NCI-H510A treated with DMSO at 0.1 percent for 48 hours (cell line): ENCODE results near the gene GIT1.

ENCODE experiments used
- DNase-seq: peaks from one replicate; lab custom pipeline; 2025; lab: John Stamatoyannopoulos, UW

Gene GIT1

GRCh38 chr17:29594519-29595090 is 5.2 kb upstream of the GIT1 start:
- no peak for DNase-seq

- peak; percentile 30 for DNase-seq
Measured at GRCh38 chr17:29593591-29594518, 4.4 kb upstream of the GIT1 start.

- DNase-seq = peak; percentile 74
Measured at GRCh38 chr17:29592850-29593551, 3.6 kb upstream of the GIT1 start, which contains the start of gene ANKRD13B. TSS of gene ANKRD13B (plus strand) at chr17:29593132. CDS start at chr17:29593622, 490 bp downstream.

- peak; percentile 95 for DNase-seq
Measured at GRCh38 chr17:29591737-29592608, 2.5 kb upstream of the GIT1 start.

GRCh38 chr17:29591146-29591736 is 1.8 kb upstream of the GIT1 start:
- peak; percentile 67 for DNase-seq

GRCh38 chr17:29590411-29591145 is 1.1 kb upstream of the GIT1 start:
- DNase-seq = peak; percentile 64

- DNase-seq = peak; percentile 33
Measured at GRCh38 chr17:29588562-29589411, 661 bp downstream of the GIT1 start.

- DNase-seq = no peak
Measured at GRCh38 chr17:29588017-29588561, 1.4 kb downstream of the GIT1 start.

GRCh38 chr17:29587591-29587990 is 1.9 kb downstream of the GIT1 start:
- DNase-seq = no peak

GRCh38 chr17:29586676-29587469 is 2.6 kb downstream of the GIT1 start:
- DNase-seq = no peak

GRCh38 chr17:29585080-29585751 is 4.2 kb downstream of the GIT1 start:
- no peak for DNase-seq

- DNase-seq = no peak
Measured at GRCh38 chr17:29584452-29585079, 4.9 kb downstream of the GIT1 start.

GRCh38 chr17:29583324-29584248 is 5.9 kb downstream of the GIT1 start:
- no peak for DNase-seq

- no peak for DNase-seq
Measured at GRCh38 chr17:29582772-29583171, 6.7 kb downstream of the GIT1 start.

GRCh38 chr17:29582254-29582765 is 7.1 kb downstream of the GIT1 start:
- no peak for DNase-seq
